ENCODE results near the gene USP32. TPM values are rescaled to one million over a fixed set of nuclear protein-coding genes. Genes with fewer than 3 reads are reported as not detected.

USP32 gene
- total RNA-seq, 1 experiment from 2014 or later: 31.0 TPM

DNA sequence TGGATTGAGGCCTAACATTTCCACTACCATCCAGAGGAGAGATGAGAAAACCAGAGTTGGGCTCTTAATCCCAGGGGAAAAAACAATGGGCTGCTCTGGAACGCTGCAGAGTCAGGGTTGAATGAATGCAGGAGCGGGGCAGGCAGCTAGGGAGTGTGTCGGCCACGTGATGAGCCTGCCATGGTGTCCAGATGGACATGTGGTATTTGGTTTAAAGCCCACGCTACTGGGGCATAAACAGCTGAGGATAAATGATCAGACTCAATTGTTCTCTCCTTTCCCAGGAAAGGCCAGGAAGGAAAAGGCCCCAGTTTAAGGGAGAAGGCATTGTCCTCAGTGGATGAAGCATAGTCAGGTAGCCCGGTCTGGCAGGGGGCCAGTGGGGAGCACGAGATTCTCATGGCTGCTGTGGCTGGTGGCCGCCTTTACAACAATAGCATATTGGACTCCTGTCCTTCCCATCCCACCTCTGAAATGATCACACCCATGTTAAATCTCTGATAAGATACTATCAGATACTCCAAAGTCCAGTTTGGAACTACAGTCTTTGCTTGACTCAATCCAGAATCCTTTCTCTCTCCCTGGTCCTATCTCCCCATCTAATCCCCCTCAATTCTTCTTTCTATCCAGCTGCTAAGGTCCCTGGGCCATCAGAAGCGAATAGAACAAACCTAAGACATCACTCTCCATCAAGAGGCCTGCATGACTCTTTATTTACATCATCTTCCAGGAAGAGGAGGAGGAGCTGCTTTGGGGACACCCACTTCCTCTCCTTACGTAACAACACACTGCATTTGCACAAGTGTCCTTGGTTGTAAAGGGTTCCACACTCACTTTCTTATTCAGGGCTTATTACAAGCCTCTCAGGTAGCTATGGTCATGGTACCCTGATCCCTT is 221.8 kb downstream of the USP32 start:
- no peaks in the 10 kb centered on the region; the same call in 1 of the 2 replicates for H3K4me1 ChIP-seq

DNA sequence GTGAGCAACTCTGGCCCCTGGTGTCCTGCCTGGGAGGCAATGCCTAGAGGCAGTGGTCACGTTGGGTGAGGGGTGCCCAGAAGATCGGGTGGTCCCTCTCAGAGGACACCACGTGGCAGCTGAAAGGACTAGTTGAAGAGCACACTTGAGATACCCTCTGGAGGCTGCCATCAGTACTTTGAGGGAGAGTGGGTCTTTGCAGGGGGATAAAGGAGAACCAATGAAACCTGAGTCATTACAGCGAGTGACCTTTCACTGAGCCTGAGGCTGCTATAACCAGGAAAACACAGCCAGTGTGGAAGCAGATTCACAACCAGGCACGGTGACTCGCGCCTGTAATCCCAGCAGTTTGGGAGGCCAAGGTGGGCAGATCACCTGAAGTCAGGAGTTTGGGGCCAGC is 223.3 kb downstream of the USP32 start:
- Histone ChIP-seq H3K27ac (no peak overlapping the region), H3K4me3 (no peak overlapping the region)

More for the DNA sequence above, 221.8 kb downstream of the USP32 start:
- no peaks in the 10 kb centered on the region for H3K36me3 ChIP-seq
- H3K9me3 ChIP-seq (replicated peaks): no peaks in the 10 kb centered on the region
- no peak overlapping the region for H3K27ac ChIP-seq
- DNase-seq: no peak
- no peak overlapping the region for H3K4me3 ChIP-seq
- no peaks in the 10 kb centered on the region for H3K27me3 ChIP-seq

DNA sequence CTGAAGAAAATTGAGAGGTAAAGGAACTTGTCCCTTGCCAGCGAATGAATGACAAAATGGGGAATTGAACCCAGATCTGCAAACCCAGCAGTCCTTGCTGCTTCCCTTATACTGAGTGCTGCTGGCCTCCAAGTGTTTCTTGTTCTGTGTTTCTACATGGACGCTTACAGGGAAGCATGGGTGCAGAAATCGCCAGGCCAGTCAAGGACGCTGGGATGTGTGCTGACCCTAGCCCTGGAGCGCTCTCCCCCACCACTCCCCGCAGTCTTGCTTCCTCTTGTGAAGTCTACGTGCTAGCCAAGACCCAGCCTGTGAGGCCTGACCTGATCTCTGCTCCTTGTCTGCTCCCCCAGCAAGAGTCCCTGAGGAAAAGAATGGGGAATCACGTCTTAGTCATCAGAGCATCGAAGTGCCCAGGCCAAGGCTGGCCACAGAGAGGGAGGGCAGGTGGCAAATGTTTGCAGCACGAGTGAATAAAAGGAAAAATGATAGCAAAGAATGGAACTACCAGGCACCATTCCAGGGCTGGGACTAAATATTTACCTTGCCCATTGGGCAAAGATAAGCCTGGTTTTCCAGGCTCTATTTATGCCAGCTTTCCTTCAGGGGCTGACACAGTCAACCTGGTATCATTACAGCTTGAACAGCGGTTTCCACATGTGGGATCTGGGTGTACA is 224.7 kb downstream of the USP32 start:
- Histone ChIP-seq H3K9me3 (replicated peaks) (no peaks in the 10 kb centered on the region), H3K36me3 (no peaks in the 10 kb centered on the region), H3K27ac (no peak overlapping the region), H3K4me3 (no peak overlapping the region), H3K4me1 (no peaks in the 10 kb centered on the region; the same call in none of the 2 replicates), H3K27me3 (no peaks in the 10 kb centered on the region)
- no peak for DNase-seq

More for the DNA sequence above, 223.3 kb downstream of the USP32 start:
- H3K36me3 ChIP-seq: no peaks in the 10 kb centered on the region
- no peaks in the 10 kb centered on the region for H3K9me3 ChIP-seq (replicated peaks)
- no peaks in the 10 kb centered on the region; the same call in none of the 2 replicates for H3K4me1 ChIP-seq
- no peak for DNase-seq
- H3K27me3 ChIP-seq: no peaks in the 10 kb centered on the region

DNA sequence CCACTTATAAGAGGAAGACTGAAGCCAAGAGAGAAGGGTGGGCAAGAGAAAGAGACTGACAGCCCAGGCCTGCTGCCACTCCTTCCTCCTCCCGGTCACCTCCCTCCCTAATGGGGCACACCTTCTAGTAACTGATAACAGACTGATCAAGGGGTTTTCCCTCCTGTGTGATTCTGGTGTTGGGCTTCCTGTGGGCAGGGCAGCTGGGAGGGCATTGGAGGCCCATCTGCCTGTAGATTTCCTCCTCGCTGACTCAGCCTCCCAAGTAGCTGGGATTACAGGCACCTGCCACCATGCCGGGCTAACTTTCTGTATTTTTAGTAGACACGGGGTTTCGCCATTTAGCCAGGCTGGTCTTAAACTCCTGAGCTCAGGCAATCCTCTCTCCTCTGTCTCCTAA is 226.0 kb downstream of the USP32 start:
- Histone ChIP-seq H3K27me3 (no peaks in the 10 kb centered on the region), H3K36me3 (no peaks in the 10 kb centered on the region), H3K4me3 (no peak overlapping the region), H3K9me3 (replicated peaks) (no peaks in the 10 kb centered on the region), H3K27ac (no peak overlapping the region), H3K4me1 (peaks cover 5% of the 10 kb centered on the region)
- DNase-seq: peak; percentile 39 to 49

DNA sequence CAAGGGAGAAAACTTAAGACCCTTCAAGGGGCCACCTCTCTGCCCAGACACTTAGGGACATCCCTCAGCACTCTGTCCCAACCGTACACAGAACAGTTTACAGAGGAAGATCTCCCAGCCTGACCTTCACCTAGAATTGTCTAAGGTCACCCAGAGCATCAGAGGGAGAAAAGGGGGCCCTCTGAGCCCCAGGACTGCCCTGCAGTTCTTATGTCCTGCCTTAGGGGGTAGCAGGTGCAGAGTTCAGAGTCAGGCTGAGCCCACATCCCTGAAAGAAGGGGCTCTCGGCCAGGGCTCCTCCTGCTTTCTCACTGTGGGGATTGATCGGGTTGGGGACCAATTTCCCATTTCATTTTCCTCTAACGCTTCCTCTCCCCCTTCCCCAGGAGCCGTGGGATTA is 226.7 kb downstream of the USP32 start:
- Histone ChIP-seq H3K4me1 (peaks cover 5% of the 10 kb centered on the region), H3K27me3 (no peaks in the 10 kb centered on the region), H3K9me3 (replicated peaks) (no peaks in the 10 kb centered on the region), H3K4me3 (no peak overlapping the region), H3K27ac (no peak overlapping the region), H3K36me3 (no peaks in the 10 kb centered on the region)
- no peak for DNase-seq

DNA sequence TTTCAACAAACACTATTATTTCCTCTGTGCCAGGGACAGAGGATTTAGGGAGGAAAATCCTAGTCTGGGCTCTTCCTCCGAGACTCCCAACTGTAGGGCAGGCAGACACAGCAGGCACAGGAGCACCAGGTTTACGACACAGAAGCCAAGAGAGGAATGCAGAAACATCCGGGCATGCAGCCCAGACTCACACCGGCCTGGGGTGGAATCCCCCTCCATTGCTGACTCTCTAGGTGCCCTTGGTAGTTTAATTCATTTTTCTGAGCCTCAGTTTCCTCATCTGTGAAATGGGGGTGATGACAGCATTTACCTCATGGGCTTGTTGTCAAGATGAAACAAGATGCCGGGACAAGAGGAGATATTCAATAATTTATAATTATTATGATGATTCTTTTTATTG is 227.2 kb downstream of the USP32 start:
- no peaks in the 10 kb centered on the region for H3K27me3 ChIP-seq
- H3K27ac ChIP-seq: no peak overlapping the region
- peaks cover 5% of the 10 kb centered on the region for H3K4me1 ChIP-seq
- no peak for DNase-seq
- H3K9me3 ChIP-seq (replicated peaks): no peaks in the 10 kb centered on the region
- H3K36me3 ChIP-seq: no peaks in the 10 kb centered on the region
- H3K4me3 ChIP-seq: no peak overlapping the region

DNA sequence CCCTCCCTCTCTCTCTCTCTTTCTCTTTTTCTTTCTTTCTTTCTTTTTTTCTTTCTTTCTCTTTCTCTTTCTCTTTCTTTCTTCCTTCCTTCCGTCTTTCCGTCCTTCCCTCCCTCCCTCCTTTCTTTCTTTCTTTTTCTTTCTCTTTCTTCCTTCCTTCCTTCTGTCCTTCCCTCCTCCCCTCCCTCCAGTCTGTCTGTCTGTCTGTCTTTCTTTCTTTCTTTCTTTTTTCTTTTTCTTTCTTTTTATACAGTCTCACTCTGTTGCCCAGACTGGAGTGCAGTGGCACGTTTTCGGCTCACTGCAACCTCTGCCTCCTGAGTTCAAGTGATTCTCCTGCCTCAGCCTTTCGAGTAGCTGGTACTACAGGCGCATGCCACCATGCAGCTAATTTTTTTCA is 227.8 kb downstream of the USP32 start:
- no peak overlapping the region for H3K27ac ChIP-seq
- H3K36me3 ChIP-seq: no peaks in the 10 kb centered on the region
- no peaks in the 10 kb centered on the region for H3K9me3 ChIP-seq (replicated peaks)
- H3K27me3 ChIP-seq: no peaks in the 10 kb centered on the region
- no peak for DNase-seq
- H3K4me1 ChIP-seq: peaks cover 5% of the 10 kb centered on the region
- no peak overlapping the region for H3K4me3 ChIP-seq

DNA sequence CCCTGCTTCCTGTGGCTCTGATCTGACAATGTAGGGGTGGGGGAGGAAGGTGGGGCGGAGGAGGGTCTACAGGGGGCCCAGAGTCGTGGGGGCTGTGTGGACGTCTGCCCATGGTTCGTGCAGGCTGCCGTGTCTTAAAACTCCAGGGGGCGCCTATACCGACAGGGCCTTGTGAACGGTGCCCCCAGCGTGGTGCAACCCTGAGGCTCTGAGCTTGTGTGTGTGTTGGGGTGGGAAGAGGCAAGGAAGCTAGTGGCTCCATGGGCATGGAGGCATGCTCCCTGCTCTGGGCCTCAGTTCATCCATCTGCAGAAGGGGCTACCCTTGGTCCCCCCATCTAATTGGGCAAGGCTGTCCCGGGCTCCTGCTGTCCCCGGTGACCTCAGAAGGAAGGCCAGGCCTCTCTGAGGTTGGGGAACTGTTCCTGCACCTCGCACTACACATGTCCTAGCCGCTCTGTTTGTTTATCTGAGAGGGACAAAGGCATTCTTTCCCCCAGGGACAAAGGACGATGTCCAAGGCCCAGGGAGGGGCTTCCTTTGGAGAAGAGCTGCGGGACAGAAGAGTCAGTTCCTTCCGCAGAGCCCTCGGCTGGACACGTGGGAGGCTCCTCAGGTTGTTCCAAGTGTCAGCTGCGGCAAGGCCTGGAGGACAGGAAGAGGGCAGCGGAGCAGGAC is 228.7 kb downstream of the USP32 start:
- peak in 1 of 2 experiments; percentile 42 for DNase-seq
- Histone ChIP-seq H3K9me3 (replicated peaks) (no peaks in the 10 kb centered on the region), H3K4me1 (peaks cover 5% of the 10 kb centered on the region), H3K36me3 (no peaks in the 10 kb centered on the region), H3K4me3 (no peak overlapping the region), H3K27me3 (no peaks in the 10 kb centered on the region), H3K27ac (no peak overlapping the region)

DNA sequence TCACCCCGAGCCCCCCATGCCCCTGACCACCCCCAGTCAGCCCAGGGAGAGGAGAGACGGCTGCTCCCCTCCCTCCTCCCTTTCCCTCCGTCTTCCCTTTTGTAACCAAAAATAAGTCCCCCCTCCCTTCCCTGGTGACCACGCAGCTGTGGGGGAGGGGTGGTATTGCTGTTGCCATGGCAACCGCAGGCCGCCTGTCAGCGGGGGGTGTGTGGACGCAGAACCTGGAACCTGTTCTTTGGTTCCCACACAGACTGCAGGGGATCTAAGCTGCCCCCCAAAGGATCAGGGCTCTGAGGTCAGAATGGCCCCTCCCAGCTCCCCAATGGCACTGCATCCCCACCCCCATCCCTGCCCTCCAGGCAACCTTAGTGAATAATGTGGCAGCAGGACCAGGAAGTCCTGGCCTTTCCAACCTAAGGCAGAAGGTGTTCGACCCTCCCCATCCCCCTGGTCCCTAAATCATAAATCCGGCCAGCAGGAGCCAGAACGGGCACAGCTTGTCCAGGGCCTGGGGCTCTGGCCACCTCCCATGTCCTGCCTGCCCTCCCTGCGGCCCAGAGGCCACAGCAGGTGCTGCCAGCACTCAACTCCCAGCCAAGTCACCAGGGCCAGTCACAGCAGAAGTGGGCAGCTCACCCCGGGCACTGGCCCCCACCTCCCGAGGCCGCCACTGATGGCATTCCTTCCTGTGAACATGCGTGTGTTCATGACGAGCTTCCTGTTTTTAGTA is 230.2 kb downstream of the USP32 start:
- peaks cover 5% of the 10 kb centered on the region for H3K4me1 ChIP-seq
- H3K9me3 ChIP-seq (replicated peaks): no peaks in the 10 kb centered on the region
- no peak for DNase-seq
- no peaks in the 10 kb centered on the region for H3K36me3 ChIP-seq
- H3K4me3 ChIP-seq: no peak overlapping the region
- H3K27ac ChIP-seq: no peak overlapping the region
- H3K27me3 ChIP-seq: no peaks in the 10 kb centered on the region

DNA sequence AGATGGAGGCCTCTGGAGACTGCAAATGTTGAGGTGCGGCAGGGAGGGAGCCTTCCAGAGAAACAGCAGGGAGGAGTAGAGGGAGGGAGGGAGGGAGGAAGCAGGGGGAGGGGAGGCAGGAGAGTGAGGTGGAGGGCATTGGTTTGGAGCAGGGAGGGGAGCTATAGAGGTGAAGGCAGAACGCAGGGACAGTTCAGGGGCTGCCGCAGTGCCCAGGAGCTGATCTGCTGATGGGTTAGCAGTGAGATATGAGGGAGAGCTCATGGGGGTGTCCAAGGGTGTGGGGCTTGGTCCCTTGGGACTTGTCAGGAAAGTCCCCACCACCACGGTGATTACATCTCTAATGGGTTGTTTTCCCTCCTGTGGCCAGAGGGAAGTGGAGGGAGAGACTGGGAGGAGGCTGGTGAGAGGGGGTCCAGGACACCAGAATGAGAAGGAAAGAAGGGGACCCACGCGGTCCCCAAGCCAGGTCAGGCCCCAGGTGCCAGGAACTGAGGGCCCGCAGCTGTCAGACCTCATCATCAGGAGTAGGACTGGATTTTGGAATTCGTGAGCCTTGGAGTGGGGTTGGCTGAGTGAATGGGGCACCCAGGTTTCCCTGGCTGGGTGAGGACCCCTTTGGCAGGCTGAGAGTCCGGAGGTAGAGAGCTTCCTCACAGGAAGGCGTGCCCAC is 231.0 kb downstream of the USP32 start:
- DNase-seq: no peak
- Histone ChIP-seq H3K27me3 (no peaks in the 10 kb centered on the region), H3K4me1 (peaks cover 5% of the 10 kb centered on the region), H3K9me3 (replicated peaks) (no peaks in the 10 kb centered on the region), H3K4me3 (no peak overlapping the region), H3K36me3 (no peaks in the 10 kb centered on the region), H3K27ac (no peak overlapping the region)

DNA sequence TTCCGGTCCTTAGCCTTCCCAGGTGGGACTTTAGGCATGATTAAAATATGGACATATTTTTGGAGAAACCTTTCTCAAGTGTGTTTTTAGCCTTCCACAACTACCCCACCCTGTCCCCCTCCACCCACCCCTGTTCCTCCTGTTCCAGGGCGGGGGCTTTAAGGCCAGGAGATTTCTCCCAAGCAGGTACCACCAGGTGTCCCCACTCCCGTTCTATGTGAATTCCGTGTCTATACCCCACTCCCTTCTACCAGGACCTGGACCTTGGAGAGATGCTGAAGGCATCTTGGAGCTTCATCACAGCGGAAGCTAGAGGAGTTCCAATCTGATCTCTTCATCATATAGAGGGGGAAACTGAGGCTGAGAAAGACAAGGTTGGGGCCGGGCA is 232.5 kb downstream of the USP32 start:
- no peaks in the 10 kb centered on the region for H3K36me3 ChIP-seq
- H3K27ac ChIP-seq: no peak overlapping the region
- H3K4me1 ChIP-seq: peaks cover 5% of the 10 kb centered on the region; the same call in 1 of the 2 replicates
- no peak overlapping the region for H3K4me3 ChIP-seq
- no peak for DNase-seq
- H3K9me3 ChIP-seq (replicated peaks): no peaks in the 10 kb centered on the region
- H3K27me3 ChIP-seq: no peaks in the 10 kb centered on the region

DNA sequence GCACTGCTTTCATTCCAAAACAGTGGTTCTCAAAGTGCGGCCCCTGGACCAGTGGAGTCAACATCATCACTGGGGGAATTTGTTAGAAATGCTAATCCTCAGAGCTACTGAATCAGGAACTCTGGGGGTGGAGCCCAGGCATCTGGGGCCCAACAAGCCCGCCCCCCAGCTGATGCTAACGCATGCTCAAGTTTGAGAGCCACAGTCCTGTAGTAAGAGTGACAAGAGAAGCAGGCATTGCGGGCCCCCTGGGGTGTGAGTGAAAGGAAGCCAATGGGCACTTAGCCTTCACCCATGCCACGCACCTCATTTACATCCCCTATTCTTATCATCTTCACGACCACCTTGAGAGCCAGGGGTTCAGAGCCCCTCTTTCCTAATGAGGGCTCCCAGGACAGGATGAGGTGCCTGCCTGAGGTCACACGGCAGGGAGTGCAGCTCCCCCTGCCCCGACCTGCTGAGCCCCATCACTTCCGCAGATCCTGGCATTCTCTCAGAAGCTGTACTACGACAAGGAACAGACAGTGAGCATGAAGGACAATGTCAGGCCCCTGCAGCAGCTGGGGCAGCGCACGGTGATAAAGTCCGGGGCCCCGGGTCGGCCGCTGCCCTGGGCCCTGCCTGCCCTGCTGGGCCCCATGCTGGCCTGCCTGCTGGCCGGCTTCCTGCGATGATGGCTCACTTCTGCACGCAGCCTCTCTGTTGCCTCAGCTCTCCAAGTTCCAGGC is 233.0 kb downstream of the USP32 start:
- H3K4me1 ChIP-seq: peaks cover 5% of the 10 kb centered on the region; the same call in 1 of the 2 replicates
- no peaks in the 10 kb centered on the region for H3K9me3 ChIP-seq (replicated peaks)
- no peak overlapping the region for H3K27ac ChIP-seq
- DNase-seq: no peak
- H3K27me3 ChIP-seq: no peaks in the 10 kb centered on the region
- H3K36me3 ChIP-seq: no peaks in the 10 kb centered on the region
- H3K4me3 ChIP-seq: no peak overlapping the region

DNA sequence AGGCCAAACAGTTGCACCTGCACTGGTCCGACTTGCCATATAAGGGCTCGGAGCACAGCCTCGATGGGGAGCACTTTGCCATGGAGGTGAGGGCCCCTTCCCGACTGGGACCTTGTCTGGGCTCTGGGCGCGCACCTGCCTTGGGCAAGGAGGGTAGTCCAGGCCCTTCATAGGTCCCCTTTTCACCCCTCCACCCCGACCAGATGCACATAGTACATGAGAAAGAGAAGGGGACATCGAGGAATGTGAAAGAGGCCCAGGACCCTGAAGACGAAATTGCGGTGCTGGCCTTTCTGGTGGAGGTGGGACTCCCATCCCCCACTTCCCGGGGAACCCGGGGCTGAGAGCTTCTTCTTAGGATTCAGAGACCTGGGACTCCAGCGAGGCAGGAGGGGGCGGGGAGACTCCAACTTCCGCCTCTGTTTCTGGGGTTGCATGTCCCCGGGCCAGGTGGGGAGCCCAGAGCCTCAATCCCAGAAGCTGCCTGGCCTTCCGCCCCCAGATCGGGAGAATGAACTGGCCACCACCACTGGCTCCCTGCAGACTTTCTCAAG is 234.4 kb downstream of the USP32 start:
- no peaks in the 10 kb centered on the region for H3K36me3 ChIP-seq
- H3K27ac ChIP-seq: no peak overlapping the region
- H3K9me3 ChIP-seq (replicated peaks): no peaks in the 10 kb centered on the region
- DNase-seq: no peak
- H3K4me1 ChIP-seq: peaks cover 5% of the 10 kb centered on the region; the same call in 1 of the 2 replicates
- no peak overlapping the region for H3K4me3 ChIP-seq
- no peaks in the 10 kb centered on the region for H3K27me3 ChIP-seq

All from SJCRH30 (cell line).